ENCODE data around the gene PAXX.

The PAXX gene

DNA sequence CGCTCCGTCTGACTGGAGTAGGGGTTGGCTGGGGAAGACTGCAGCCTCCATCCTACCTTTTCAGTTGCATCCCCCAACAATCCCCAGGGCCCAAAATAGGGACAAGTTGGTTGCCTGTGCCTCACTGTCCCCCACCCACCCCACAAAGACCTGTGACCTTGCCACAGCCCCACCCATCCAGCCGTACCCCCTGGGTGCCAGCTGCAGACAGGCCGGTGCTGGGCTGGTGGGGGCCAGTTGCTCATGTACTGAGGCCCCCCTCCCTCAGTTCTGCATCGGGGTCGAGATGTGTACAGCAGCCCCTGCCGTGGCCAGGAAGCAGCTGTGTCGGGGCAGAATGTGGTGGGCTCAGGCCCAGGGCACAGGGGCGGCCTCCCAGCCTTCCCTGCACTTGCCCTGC, 9.1 kb upstream of the PAXX start:
- no peak for DNase-seq

DNA sequence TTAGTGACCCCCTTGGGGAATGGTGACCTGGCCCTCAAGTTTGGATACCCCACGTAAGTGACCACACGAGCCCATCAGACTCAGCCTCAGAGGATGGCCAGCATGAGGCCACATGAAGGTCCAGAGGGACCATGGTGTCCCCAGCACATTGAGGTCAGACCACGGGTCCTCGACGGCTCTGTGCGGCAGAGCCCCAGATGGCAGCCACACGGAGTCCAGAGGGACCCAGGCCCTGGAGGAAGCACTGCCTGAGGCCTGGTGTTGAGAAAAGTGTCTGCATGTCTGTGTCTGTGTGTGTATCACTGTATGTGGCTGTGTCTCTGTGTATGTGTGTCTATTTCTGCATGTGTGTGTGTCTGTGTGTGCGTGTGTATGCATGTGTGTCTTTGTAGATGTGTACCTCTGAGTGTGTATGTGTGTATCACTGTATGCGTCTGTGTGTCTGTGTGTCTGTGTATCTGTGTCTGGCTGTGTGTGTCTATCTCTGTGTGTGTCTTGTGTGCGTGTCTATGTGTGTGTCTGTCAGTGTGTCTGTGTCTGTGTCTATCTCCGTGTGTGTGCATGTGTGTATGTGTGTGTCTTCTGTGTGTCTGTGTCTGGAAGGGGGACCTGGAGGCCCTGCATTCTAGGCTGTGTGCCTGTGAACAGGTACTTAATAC, 8.4 kb upstream of the PAXX start:
- no peak for DNase-seq

DNA sequence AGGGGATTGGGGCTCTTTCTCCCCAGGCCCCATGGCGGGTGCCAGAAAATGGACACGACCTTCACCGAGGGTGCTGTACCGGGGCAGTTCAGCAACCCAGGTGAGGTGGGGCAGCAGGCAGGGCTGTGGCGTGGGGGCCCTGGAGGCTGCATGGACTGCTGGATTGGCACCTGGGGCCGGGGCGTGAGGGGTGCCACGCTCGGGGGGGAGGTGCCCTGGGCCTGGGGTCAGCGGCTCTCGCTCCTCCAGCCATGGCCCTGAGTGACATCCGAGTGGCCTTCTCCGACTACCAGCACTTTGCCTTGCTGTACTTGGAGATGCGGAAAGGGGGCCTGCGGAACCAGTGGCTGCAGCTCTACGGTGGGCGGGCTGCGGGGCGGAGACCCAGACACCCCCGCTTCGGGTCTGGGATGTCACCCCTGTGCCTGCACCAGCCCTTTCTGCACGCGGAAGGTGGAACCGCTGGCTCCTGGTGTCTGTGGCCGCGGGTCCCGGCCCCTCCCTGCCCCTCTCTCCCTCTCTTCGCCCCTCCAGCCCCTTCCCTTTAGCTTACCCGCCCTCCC, 7.7 kb upstream of the PAXX start:
- no peak for DNase-seq

DNA sequence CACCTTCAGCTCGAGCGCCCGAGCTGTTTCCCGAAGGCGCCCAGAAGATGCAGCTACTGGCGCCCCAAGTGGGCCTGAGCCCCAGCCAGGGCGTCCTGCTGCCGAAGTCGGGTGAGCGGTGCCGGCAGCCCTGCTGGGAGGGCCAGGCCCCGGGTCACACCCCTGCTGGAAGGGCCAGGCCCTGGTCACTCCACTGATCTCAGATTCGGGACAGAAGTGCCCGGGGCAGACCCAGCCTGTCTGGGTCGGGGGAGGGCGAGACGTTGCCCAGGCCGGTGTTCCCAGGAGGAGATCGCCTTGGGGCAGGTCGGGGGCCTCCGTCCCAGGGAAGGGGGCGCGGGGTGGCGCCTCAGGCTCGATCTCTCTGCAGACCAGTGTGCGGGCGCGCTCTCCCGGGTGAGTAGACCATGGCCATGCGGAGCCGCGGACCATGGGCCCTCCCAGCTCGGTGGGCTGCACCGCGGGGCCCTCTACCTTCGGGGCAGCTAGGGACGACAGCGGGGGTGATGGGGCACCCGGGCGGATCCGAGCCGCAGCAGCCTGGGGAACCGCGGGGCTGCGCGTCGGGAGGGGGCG, 7.1 kb upstream of the PAXX start:
- no peak for DNase-seq

DNA sequence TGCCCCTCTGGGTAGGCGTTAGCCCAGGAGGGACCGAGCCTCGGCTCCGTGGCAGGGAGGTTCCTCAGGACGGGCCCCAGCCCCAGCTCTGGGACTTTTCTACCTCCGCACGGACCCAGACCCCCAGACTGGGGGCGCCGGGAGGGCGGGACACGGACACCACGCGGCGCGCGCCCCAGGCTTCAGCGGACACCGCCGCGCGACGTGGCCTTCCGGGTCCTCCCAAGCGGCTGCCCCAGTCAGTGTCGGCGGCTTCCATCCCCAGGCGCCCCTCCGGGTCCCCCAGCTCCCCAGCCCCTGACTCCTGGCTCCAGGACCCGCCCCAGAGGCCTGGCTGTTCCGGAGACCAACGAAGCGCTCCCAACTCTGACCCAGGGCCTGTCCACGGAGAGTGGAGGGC, 6.4 kb upstream of the PAXX start:
- no peak for DNase-seq

DNA sequence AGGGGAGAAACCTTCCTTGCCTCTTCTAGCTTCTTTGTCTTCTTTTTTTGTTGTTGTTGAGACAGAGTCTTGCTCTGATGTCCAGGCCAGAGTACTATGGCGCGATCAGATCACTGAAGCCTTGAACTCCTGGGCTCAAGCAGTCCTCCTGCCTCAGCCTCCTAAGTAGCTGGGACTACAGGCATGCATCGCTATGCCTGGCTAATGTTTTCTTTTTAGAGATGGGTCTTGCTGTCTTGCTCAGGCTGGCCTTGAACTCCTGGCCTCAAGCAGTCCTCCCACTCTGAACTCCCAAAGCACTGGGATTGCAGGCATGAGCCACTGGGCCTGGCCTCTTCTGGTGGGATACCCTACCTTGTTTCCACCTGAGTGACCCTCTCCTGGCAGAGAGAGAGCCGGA, 3.4 kb upstream of the PAXX start:
- DNase-seq = no peak

DNA sequence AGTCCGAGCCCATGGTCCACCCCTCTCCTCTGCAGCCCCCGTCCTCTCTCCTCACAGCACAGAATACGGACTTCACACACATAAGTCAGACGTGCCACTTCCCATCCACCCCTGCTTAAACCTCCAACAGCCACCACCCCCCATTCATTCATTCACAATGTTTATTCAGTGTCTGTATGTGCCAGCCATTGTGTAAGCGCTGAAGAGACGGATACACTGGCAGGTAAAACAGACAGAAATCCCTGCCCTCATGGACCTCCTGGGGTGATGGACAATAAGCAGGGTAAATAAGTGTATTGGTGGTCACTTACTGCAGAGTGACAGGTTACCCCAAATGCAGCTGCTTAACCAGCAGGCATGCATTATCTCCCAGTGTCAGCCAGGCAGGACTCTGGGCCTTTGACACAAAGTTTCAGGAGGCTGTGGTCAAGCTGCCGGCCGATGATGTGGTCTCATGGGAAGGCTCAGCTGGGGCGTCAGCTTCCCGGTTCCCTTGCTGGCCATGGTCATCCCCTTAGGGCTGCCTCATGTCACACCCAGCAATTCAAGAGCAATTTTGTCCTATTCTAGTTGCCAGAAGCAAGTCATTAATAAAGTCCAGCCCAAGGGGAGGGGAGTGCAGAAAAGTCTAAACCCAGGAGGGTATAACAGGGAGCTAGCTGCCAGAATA, 1.8 kb upstream of the PAXX start:
- DNase-seq = peak; percentile 93

DNA sequence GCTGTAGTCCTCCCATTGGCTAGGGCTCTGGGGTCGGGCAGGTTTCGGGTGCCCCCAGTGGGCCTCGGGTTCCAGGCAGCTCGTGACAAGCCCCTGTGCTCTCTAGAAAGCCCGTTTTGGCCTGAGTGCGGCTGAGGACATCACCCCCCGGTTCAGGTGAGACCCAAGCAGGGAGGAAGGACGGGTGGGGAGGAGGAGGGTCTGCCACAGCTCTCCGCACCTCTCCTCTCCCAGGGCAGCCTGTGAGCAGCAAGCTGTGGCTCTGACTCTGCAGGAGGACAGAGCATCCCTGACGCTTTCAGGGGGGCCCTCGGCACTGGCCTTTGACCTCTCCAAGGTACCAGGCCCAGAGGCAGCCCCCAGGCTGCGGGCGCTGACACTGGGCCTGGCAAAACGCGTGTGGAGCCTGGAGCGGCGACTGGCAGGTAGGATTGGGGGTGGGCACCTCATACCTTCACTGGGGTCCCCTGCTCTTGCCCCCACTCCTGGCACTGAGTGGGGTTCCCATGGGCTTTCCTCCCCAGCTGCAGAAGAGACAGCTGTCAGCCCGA, 672 bp downstream of the PAXX start:
- DNase-seq = no peak

DNA sequence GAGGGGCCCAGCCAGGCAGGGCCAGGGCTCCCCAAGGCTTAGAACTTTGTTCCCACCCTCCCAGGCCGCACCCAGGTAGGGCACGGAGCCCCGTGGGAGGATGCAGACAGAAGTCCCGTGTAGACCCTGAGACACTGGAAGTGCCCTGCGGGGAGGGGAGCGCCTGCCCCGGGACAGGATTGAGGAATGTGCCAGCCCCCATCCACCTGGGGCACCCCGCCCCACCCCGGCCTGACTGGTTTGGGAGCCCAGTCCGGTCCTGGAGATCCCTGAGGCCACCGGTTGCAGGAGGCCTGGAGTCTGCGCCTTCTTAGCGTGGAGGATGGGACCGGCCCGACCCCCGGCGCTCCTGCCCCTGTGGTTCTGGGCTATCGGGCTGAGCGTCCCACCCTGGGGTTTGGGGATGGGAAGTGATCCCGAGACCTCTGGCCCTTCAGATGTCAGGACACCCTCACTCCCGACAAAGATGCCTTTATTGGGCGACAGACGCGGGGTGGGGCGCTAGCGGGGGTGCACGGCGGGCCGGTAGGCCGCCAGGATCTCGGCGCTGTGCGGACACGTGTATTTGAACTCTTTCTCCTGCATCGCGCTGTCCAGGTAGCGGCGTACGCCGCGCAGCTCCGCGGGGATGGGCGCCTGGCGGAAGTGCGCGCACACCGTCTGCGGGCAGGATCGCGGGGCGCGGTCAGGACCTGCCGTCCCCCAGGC, 2.1 kb downstream of the PAXX start:
- DNase-seq = no peak

DNA sequence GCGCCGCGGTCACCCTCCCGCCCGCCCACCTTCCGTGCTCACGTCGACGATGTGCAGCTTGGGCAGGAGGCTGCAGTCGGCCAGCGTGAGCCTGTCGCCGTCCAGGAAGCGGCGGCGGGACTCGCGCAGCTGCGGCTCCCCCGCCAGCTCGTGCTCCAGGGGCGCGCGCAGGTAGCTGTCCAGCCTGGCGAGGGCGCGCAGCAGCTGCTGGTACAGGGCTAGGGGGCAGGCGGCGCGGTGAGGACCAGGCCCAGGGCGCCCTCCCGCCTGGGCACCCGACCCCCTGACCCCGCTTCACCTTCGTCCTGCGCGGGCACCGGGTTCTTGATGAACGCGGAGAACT, 2.6 kb downstream of the PAXX start:
- no peak for DNase-seq

DNA sequence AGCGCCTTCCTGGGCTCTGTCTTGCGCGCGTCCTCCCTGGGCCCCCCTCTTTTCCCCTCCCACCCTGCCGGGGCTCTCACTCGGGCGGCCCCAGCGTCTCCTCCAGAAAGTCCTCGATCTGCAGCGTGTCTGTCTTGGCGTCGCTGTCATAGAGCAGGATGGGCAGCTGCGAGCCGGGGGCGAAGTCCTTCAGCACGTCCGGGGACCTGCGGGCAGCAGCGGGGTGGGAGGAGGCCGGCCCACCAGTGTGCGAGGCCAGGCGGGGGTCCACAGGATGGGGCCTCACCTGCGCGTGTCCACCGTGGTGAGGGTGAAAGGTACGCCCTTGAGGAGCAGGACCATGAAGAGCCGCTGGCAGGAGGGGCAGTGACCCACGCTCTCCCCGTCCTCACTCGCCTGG, 3.1 kb downstream of the PAXX start:
- DNase-seq = no peak

DNA sequence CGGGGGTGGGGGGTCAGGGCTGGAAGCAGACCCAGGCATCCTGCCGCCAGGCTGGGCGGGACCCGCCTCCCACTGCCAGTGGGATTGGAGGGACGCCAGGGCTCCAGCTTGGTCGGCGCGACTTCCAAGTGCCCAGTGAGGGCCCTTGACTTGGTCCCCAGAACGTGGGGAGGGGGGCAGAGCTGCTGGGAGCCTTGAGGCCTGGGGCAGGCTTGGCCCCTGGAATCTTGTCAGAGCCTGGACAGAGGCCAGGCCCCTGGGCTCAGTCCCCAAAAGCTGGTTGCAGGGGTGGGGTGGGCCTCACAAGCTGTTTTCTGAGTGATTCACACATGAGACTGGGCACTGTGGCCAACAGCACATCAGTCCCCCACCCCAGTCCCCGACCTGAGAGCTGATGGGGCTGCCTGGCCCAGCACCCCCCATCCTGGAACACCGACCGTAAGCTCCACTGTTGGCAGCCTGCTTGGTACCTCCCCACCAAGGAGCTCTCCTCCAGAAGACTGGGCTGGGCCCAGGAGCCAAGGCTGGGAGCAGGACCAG, 3.6 kb downstream of the PAXX start:
- peak; percentile 55 for DNase-seq

DNA sequence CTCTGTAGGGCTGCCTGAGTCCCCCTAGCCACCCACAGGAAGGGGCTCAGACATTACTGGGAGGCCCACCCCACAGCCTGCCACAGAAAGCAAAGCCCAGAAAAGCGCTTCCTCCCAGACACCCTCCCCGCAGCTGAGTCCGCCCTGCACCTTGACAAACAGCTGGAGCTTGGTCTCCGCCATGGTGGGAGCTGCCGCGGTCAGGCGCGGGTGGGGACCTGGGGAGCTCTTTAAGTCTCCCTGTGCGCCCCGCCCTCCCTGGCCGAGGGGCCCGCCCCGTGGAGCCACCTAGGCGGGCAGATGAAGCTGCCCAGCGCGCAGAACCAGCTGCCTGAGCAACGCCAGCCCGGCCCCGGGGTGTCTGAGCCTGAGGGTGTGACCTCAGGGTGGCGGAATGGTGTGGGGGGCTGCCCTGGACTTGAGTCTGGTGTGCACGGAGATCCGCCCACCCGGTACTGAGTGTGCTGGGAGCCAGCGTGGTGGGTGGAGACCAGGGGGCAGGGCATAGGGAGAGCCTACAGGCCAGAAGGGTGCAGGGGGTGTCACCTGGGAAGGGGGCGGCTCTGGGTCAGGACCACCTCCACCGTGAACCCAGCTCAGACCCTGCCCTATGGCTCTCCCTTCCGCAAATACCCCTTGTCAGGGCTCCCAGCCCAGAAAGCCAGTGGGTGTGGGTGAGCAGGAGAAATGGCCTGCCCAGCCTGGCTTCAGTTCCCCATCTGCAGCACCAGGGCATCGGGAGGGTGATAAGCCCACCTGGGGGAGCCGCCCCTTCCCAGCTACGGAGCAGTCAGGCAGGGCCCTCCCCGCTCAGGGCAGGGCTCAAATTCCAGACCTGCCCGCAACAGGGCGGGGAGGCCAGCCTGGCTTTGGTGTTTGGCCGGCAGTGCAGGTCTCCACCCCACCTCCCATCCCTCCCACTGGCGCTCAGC, 4.4 kb downstream of the PAXX start, which contains the start of gene CLIC3:
Gene CLIC3 (minus strand): TSS at position 208 of the 932 bp plus-strand sequence. CDS start 25 bp downstream, at position 183.
- peak; percentile 74 for DNase-seq

DNA sequence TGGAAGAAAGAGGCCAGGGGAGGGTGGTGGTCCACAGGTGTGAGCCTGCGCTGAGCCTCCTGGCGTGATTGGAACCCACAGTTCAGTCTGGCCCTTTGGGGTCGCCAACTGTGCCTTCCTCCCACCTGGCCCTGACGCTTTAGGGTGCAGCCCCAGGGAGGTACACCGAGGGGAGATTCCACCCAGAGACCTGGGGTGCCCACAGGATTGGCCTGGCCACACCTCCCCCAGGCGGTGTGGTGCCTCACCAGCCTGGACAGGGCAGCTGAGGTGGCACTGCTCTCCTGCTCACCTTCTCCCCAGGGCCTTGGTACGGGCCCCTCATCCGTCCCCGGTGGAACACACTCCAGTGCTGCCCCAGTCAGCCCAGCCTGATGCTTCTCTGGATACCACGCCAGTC, 5.1 kb downstream of the PAXX start:
- DNase-seq = no peak

DNA sequence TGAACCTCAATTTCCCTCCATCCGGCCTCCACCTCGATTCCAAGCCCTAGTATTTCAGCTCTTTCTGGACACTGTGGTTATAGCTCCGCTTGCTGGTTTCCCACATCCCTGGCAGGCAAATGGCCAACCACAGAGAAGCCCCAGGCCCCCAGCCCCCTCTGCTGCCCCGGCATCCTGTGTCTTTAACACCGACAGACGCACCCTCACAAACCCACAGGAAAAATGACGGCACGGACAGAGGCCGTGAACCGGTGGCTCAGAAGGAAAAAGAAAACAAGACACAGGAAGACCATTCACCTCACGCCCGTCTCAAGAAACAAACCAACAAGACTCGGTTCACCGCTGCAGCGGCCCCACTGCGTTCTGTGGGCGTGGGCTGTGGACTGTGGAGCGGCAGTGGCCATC, 5.6 kb downstream of the PAXX start:
- no peak for DNase-seq

DNA sequence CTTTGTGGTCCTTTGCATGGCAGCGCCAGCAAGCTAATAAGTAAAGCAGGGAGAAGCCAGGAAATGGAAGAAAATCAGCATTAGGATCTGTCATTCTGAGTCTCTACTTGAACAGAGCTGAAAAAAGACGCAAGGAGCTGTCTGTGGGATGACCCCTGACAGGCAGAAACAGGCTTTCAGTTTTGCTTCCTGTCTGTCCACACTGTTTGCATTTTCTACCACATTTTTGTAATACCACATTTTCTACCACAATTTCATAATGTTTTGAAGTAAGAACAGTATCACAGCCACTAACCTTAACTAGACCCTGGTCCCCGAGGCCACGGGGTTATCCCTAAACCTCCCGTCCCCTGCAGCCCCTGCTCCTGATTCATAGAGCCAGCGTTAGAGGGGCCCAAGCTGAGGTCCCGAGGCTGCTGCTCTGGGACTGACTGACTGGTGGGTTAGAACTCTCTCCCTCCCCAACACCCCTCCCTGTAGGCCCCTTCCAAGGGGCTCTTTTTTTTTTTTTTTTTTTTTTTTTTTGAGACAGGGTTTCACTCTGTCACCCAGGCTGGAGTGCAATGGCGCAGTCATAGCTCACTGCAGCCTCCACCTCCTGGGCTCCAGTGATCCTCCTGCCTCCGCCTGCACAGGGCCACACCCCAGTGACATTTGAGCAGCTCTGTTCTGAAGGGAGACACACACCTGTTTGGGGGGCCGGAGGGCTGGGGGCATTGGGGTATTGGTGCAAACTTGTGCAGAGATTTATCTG, 8.1 kb downstream of the PAXX start:
- DNase-seq = no peak

DNA sequence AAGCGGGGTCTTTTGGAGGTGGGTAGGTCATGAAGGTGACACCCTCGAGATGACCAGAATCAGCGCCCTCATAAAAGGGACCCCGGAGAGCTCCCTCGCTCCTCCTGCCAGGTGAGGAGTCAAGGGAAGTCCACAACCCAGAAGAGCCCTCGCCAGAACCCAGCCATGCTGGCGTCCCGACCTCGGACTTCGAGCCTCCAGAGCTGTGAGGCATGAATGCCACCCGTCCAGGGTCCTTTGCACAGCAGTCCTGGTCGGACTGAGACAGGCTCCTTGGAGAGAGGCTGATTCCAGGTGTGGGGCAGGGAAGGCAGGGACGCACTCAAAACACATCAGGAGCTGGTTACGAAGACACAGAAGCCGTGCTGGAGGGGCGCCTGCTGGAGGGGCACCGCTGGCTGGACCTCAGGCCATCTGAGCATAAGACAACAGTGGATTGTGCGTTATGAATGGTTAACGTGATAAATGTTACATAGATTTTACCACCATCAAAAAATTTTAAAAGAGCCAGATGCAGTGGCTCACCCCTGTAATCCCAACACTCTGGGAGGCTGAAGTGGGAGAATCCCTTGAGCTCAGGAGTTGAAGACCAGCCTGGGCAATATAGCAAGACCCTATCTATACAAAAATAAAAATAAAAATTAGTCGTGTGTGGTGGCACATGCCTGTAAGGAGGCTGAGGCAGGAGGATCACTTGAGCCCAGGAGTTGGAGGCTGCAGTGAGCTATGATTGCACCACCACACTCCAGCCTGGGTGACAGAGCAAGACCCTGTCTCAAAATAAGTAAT, 9.8 kb downstream of the PAXX start:
- DNase-seq = no peak

DNA sequence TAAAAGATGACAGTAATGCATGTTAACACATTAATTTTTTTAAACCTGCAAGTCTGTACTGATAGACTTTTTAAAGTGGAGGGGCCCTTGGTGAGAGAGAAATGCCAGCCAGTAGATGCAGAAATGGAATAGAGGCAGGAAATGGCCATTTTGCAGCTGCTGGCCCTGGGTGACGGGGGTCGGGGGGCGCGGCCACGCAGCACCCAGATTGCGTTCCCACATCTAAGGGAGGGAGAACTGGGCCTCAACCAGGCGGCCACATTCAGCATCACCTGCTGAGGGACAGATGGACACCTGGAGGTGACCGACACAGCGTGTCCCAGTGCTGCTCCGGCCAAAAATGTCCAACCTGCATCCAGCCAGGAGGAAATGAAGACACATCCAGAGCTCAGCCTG, 10.4 kb downstream of the PAXX start:
- DNase-seq = no peak

DNA sequence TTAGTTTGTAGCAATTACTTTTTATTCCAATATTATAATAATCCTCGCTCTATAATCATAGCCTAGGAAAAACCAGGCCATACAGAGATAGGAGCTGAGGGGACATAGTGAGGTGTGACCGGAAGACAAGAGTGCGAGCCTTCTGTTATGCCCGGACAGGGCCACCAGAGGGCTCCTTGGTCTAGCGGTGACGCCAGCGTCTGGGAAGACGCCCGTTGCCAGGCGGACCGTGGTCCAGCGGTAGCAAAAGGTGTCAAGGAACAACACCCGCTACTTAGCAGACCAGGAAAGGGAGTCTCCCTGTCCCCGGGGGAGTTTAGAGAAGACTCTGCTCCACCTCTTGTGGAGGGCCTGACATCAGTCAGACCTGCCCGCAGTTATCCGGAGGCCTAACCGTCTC, 12.1 kb downstream of the PAXX start:
- peak; percentile 37 for DNase-seq
